ENCODE data around the gene LRRC4C. TPM values are rescaled to one million over a fixed set of nuclear protein-coding genes. Genes with fewer than 3 reads are reported as not detected.

The LRRC4C gene
- polyA plus RNA-seq, 1 experiment = 0.02 TPM

GRCh38 chr11:40306938-40307548, 1152.4 kb downstream of the LRRC4C start:
- CTCF ChIA-PET = interaction anchor here (0.6 to 3.8 kb wide), 15 partner anchors 9 to 1034 kb away, joined by 3 to 20 read pairs (median 4); no protein-coding TSS in a partner anchor
- H3K27ac ChIP-seq (ENCODE audit: low read depth, low read length) = no peak overlapping the region
- TF ChIP-seq CTCF (IDR thresholded peaks at IDR 0.05; ENCODE audit: low read depth, low read length) = peak; percentile 92
- POLR2A ChIA-PET = no interaction called here
- H3K4me3 ChIP-seq (ENCODE audit: low read depth, low read length) = no peak overlapping the region
- no peaks in the 10 kb centered on the region for H3K9me3 ChIP-seq (ENCODE audit: control insufficient read depth, insufficient read depth, low read length)
- no peaks in the 10 kb centered on the region for H3K27me3 ChIP-seq (ENCODE audit: control insufficient read depth, insufficient read depth, low read length)
- no peak for DNase-seq (ENCODE audit: low read depth, low spot score)

- Histone ChIP-seq H3K27me3 (ENCODE audit: control insufficient read depth, insufficient read depth, low read length) (no peaks in the 10 kb centered on the region), H3K9me3 (ENCODE audit: control insufficient read depth, insufficient read depth, low read length) (no peaks in the 10 kb centered on the region), H3K27ac (ENCODE audit: low read depth, low read length) (no peak overlapping the region), H3K4me3 (ENCODE audit: low read depth, low read length) (no peak overlapping the region)
- TF ChIP-seq CTCF (IDR thresholded peaks at IDR 0.05; ENCODE audit: low read depth, low read length) = no peak
- ChIA-PET POLR2A (no interaction called here), CTCF (interaction anchor here (3.3 kb wide), 1 partner anchor 9 kb away, joined by 34 read pairs; no protein-coding TSS in a partner anchor)
- DNase-seq (ENCODE audit: low read depth, low spot score) = no peak
Observed at GRCh38 chr11:40302669-40303068, 1156.8 kb downstream of the LRRC4C start.

- DNase-seq (ENCODE audit: low read depth, low spot score) = no peak
- no peaks in the 10 kb centered on the region for H3K9me3 ChIP-seq (ENCODE audit: control insufficient read depth, insufficient read depth, low read length)
- H3K27me3 ChIP-seq (ENCODE audit: control insufficient read depth, insufficient read depth, low read length) = peaks cover 6% of the 10 kb centered on the region
- no peak for TF ChIP-seq CTCF (IDR thresholded peaks at IDR 0.05; ENCODE audit: low read depth, low read length)
- H3K4me3 ChIP-seq (ENCODE audit: low read depth, low read length) = no peak overlapping the region
- ChIA-PET POLR2A (no interaction called here), CTCF (interaction anchor here (2.2 to 3.9 kb wide), 2 partner anchors 12 to 30 kb away, joined by 12 to 35 read pairs; no protein-coding TSS in a partner anchor)
- H3K27ac ChIP-seq (ENCODE audit: low read depth, low read length) = no peak overlapping the region
Observed at GRCh38 chr11:40295466-40295865, 1164.0 kb downstream of the LRRC4C start.

GRCh38 chr11:40294741-40295140, 1164.7 kb downstream of the LRRC4C start:
- DNase-seq (ENCODE audit: low read depth, low spot score) = no peak
- ChIA-PET CTCF (interaction anchor here (0.5 to 3.9 kb wide), 30 partner anchors 10 to 1504 kb away, joined by 3 to 35 read pairs (median 5); no protein-coding TSS in a partner anchor), POLR2A (no interaction called here)
- Histone ChIP-seq H3K9me3 (ENCODE audit: control insufficient read depth, insufficient read depth, low read length) (no peaks in the 10 kb centered on the region), H3K27ac (ENCODE audit: low read depth, low read length) (no peak overlapping the region), H3K27me3 (ENCODE audit: control insufficient read depth, insufficient read depth, low read length) (peaks cover 6% of the 10 kb centered on the region), H3K4me3 (ENCODE audit: low read depth, low read length) (no peak overlapping the region)
- no peak for TF ChIP-seq CTCF (IDR thresholded peaks at IDR 0.05; ENCODE audit: low read depth, low read length)

GRCh38 chr11:40294349-40294735, 1165.1 kb downstream of the LRRC4C start:
- Histone ChIP-seq H3K27ac (ENCODE audit: low read depth, low read length) (no peak overlapping the region), H3K27me3 (ENCODE audit: control insufficient read depth, insufficient read depth, low read length) (peaks cover 6% of the 10 kb centered on the region), H3K9me3 (ENCODE audit: control insufficient read depth, insufficient read depth, low read length) (no peaks in the 10 kb centered on the region), H3K4me3 (ENCODE audit: low read depth, low read length) (no peak overlapping the region)
- POLR2A ChIA-PET = interaction anchor here (0.6 kb wide), 1 partner anchor 1156 kb away, joined by 3 read pairs; no protein-coding TSS in a partner anchor
- CTCF ChIA-PET = interaction anchor here (0.5 to 3.9 kb wide), 31 partner anchors 10 to 1503 kb away, joined by 3 to 35 read pairs (median 5); no protein-coding TSS in a partner anchor
- no peak for DNase-seq (ENCODE audit: low read depth, low spot score)
- no peak for TF ChIP-seq CTCF (IDR thresholded peaks at IDR 0.05; ENCODE audit: low read depth, low read length)

All from AG04450 (cell line).